Measurements from ENCODE around the gene OSBPL2. TPM values are rescaled to one million over a fixed set of nuclear protein-coding genes. Genes with fewer than 3 reads are reported as not detected.
A peak's percentile ranks its signal among the peaks of the same experiment; 100 is the strongest.

The OSBPL2 gene
- total RNA-seq, 1 donor from 2014 or later, result 55.3 TPM

GRCh38 chr20:62307226-62308101 lies 69.1 kb downstream of the OSBPL2 start:
- H3K27me3 ChIP-seq (ENCODE audit: low read depth), result no peaks in the 10 kb centered on the region
- intact Hi-C loops (cut with micrococcal nuclease), result no loop called here
- peaks cover 42% of the 10 kb centered on the region for H3K4me1 ChIP-seq
- no peak for DNase-seq
- no peaks in the 10 kb centered on the region for H3K9me3 ChIP-seq (replicated peaks)
- H3K27ac ChIP-seq (replicated peaks), result peak overlapping the region; percentile 19
- TF ChIP-seq CTCF (IDR thresholded peaks at IDR 0.05; ENCODE audit: borderline replicate concordance), result no peak
- peaks cover 82% of the 10 kb centered on the region for H3K36me3 ChIP-seq
- H3K4me3 ChIP-seq, result no peak overlapping the region

- intact Hi-C loops (cut with micrococcal nuclease), result no loop called here
- Histone ChIP-seq H3K27ac (replicated peaks) (peak overlapping the region; percentile 19), H3K4me1 (peaks cover 38% of the 10 kb centered on the region)
These were observed 69.9 kb downstream of the OSBPL2 start for GRCh38 chr20:62308102-62308822.

GRCh38 chr20:62309198-62309944 lies 71.0 kb downstream of the OSBPL2 start:
- Histone ChIP-seq H3K4me1 (peaks cover 27% of the 10 kb centered on the region), H3K27ac (replicated peaks) (no peak overlapping the region), H3K9me3 (replicated peaks) (no peaks in the 10 kb centered on the region), H3K36me3 (peaks cover 92% of the 10 kb centered on the region), H3K4me3 (no peak overlapping the region), H3K27me3 (ENCODE audit: low read depth) (no peaks in the 10 kb centered on the region)
- intact Hi-C loops (cut with micrococcal nuclease), result no loop called here
- TF ChIP-seq CTCF (IDR thresholded peaks at IDR 0.05; ENCODE audit: borderline replicate concordance), result no peak
- no peak for DNase-seq

More at GRCh38 chr20:62308102-62308822, 69.9 kb downstream of the OSBPL2 start:
- H3K4me3 ChIP-seq, result no peak overlapping the region
- H3K36me3 ChIP-seq, result peaks cover 90% of the 10 kb centered on the region
- no peaks in the 10 kb centered on the region for H3K27me3 ChIP-seq (ENCODE audit: low read depth)
- DNase-seq, result no peak
- no peak for TF ChIP-seq CTCF (IDR thresholded peaks at IDR 0.05; ENCODE audit: borderline replicate concordance)
- no peaks in the 10 kb centered on the region for H3K9me3 ChIP-seq (replicated peaks)

GRCh38 chr20:62309947-62310756 lies 71.8 kb downstream of the OSBPL2 start:
- Histone ChIP-seq H3K4me1 (peaks cover 19% of the 10 kb centered on the region), H3K36me3 (peaks cover 93% of the 10 kb centered on the region), H3K27me3 (ENCODE audit: low read depth) (no peaks in the 10 kb centered on the region), H3K27ac (replicated peaks) (no peak overlapping the region), H3K4me3 (no peak overlapping the region), H3K9me3 (replicated peaks) (no peaks in the 10 kb centered on the region)
- intact Hi-C loops (cut with micrococcal nuclease), result no loop called here
- TF ChIP-seq CTCF (IDR thresholded peaks at IDR 0.05; ENCODE audit: borderline replicate concordance), result no peak
- DNase-seq, result no peak

GRCh38 chr20:62310757-62311121 lies 72.4 kb downstream of the OSBPL2 start:
- Histone ChIP-seq H3K27me3 (ENCODE audit: low read depth) (no peaks in the 10 kb centered on the region), H3K36me3 (peaks cover 94% of the 10 kb centered on the region), H3K4me3 (no peak overlapping the region), H3K27ac (replicated peaks) (no peak overlapping the region), H3K4me1 (peaks cover 14% of the 10 kb centered on the region), H3K9me3 (replicated peaks) (no peaks in the 10 kb centered on the region)
- DNase-seq, result no peak
- no peak for TF ChIP-seq CTCF (IDR thresholded peaks at IDR 0.05; ENCODE audit: borderline replicate concordance)
- intact Hi-C loops (cut with micrococcal nuclease), result no loop called here

All from left ventricle myocardium inferior (tissue), 1 donor.